ENCODE results near the gene MRGPRF.

MRGPRF gene

DNA sequence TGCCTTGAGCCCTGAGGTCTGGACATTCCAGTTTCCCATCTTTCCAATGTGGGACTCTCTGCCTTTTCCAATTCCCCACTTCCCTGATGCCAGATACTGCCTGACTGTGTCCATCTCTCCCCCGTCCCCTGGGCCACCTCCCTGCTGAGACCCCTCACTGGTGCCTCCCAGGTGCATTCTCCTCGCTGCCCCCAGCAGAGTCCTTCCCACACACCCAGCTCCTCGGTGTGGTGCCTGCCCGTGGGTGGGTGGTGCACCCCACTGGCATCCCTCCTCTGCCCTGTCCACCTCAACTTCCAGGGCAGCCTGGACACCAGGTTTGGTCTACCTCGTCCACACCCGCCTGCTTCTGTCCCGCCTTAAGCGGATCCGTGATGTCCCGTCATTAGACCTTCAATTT lies 4.9 kb upstream of the MRGPRF start:
- H2AFZ ChIP-seq (ENCODE audit: low read depth, low read length), result no peak overlapping the region

GRCh38 chr11:69014898-69015549 lies 2.0 kb upstream of the MRGPRF start:
- H4K20me1 ChIP-seq (ENCODE audit: insufficient read depth, low read length), result no peaks in the 10 kb centered on the region
- no peak overlapping the region for H3K4me2 ChIP-seq (ENCODE audit: low read length)
- H3K27me3 ChIP-seq (ENCODE audit: low read depth, low read length), result peaks cover 14% of the 10 kb centered on the region
- no peak overlapping the region for H3K27ac ChIP-seq (ENCODE audit: low read length)
- H3K79me2 ChIP-seq (ENCODE audit: low read length), result no peaks in the 10 kb centered on the region
- H3K9ac ChIP-seq (ENCODE audit: low read length), result no peak overlapping the region
- no peaks in the 10 kb centered on the region for H3K9me3 ChIP-seq (ENCODE audit: insufficient read depth, low read length)
- H3K4me1 ChIP-seq (ENCODE audit: low read length), result no peaks in the 10 kb centered on the region
- H3K36me3 ChIP-seq (replicated peaks; ENCODE audit: low read depth, low read length), result no peaks in the 10 kb centered on the region
- H2AFZ ChIP-seq (ENCODE audit: low read depth, low read length), result no peak overlapping the region
- no peak overlapping the region for H3K4me3 ChIP-seq (ENCODE audit: low read length)
- TF ChIP-seq EZH2phosphoT487 (IDR thresholded peaks at IDR 0.05; ENCODE audit: low read depth) (no peak), CTCF (IDR thresholded peaks at IDR 0.05; ENCODE audit: low read depth, low read length) (no peak)

More for the DNA sequence above, 4.9 kb upstream of the MRGPRF start:
- no peaks in the 10 kb centered on the region for H3K9me3 ChIP-seq (ENCODE audit: insufficient read depth, low read length)
- H3K27me3 ChIP-seq (ENCODE audit: low read depth, low read length), result 0 out of 2 replicates have a peak, but pooled peaks cover 5% of the 10 kb centered on the region
- no peak overlapping the region for H3K27ac ChIP-seq (ENCODE audit: low read length)
- no peak overlapping the region for H3K4me3 ChIP-seq (ENCODE audit: low read length)
- no peak overlapping the region for H3K4me2 ChIP-seq (ENCODE audit: low read length)
- no peak overlapping the region for H3K9ac ChIP-seq (ENCODE audit: low read length)
- no peak for TF ChIP-seq CTCF (IDR thresholded peaks at IDR 0.05; ENCODE audit: low read depth, low read length)
- no peak for TF ChIP-seq EZH2phosphoT487 (IDR thresholded peaks at IDR 0.05; ENCODE audit: low read depth)
- no peaks in the 10 kb centered on the region for H3K79me2 ChIP-seq (ENCODE audit: low read length)
- no peaks in the 10 kb centered on the region for H4K20me1 ChIP-seq (ENCODE audit: insufficient read depth, low read length)
- no peaks in the 10 kb centered on the region for H3K36me3 ChIP-seq (replicated peaks; ENCODE audit: low read depth, low read length)
- no peaks in the 10 kb centered on the region for H3K4me1 ChIP-seq (ENCODE audit: low read length)

- no peak overlapping the region for H3K4me3 ChIP-seq (ENCODE audit: low read length)
- H3K9ac ChIP-seq (ENCODE audit: low read length), result no peak overlapping the region
- H3K4me2 ChIP-seq (ENCODE audit: low read length), result no peak overlapping the region
- H3K79me2 ChIP-seq (ENCODE audit: low read length), result no peaks in the 10 kb centered on the region
- no peaks in the 10 kb centered on the region for H4K20me1 ChIP-seq (ENCODE audit: insufficient read depth, low read length)
- H3K27ac ChIP-seq (ENCODE audit: low read length), result no peak overlapping the region
- H3K4me1 ChIP-seq (ENCODE audit: low read length), result no peaks in the 10 kb centered on the region
- no peak overlapping the region for H2AFZ ChIP-seq (ENCODE audit: low read depth, low read length)
- no peaks in the 10 kb centered on the region for H3K36me3 ChIP-seq (replicated peaks; ENCODE audit: low read depth, low read length)
- no peaks in the 10 kb centered on the region for H3K9me3 ChIP-seq (ENCODE audit: insufficient read depth, low read length)
- TF ChIP-seq EZH2phosphoT487 (IDR thresholded peaks at IDR 0.05; ENCODE audit: low read depth) (no peak), CTCF (IDR thresholded peaks at IDR 0.05; ENCODE audit: low read depth, low read length) (no peak)
- peaks cover 14% of the 10 kb centered on the region for H3K27me3 ChIP-seq (ENCODE audit: low read depth, low read length)
Observed at GRCh38 chr11:69014084-69014851, 1.2 kb upstream of the MRGPRF start.

All from OCI-LY3 (cell line).